Dedifferentiated amniotic fluid mesenchymal stem cell (primary cell): ENCODE results near the gene UBC.
"Not testable (repeated sequence)": the region's sequence is repeated elsewhere in the genome, so short reads cannot be mapped to it uniquely, and the experiment has no call there.

ENCODE experiments used
- DNase-seq: peaks from one replicate; pipeline ENCODE4 v3.0.0-alpha.2; 2016; ENCODE audit errors: extremely low spot score

The UBC gene

DNA sequence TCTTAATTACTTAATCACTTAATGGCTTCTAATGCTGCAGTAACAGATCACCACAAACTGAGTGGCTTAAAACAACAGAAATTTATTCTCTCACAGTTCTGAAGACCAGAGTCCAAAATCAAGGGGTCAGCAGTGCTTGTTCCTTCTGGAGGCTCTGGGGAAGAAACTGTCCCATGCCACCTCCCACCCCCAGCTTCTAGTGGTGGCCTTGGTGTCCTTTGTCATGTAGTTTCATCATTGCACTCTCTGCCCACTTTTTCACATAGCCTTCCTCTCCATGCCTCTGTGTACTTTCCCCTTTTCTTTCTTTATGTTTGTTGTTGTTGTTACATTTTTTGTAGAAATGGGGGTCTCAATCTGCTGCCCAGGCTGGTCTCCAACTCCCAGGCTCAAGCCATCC, 16.1 kb upstream of the UBC start:
- DNase-seq: no peak

DNA sequence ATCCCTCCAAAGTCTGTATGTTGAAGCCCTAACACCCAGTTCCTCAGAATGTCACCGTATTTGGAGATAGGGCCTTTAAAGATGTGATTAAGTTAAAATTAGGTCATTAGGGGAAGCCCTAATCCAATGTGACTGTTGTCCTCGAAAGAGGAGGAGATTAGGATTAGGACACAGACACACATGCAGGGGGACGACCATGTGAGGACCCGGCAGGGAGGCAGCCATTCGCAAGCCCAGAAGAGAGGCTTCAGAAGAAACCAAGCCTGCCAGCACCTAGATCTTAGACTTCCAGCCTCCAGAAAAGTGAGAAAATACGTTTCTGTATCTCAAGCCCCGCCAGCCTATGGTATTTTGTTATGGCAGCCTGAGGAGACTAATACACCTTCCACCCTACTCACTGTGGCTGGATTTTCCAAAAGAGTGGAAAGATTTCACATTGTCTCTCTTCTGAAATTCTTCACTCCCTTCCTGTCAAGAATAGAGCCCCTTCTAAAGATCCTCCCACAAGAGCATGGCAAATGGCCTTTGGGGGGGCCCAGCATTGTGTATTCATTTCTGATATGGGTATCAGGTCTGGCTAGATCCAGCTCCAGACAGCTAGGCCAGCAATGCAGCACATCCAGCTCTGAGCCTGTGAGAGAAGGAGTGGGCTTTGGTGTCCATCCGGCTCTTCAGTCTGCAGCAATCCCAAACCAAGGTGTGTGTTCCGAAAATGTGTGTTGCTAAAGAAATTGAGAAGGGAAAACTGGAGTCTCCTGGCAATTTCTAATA, 15.4 kb upstream of the UBC start:
- no peak for DNase-seq

DNA sequence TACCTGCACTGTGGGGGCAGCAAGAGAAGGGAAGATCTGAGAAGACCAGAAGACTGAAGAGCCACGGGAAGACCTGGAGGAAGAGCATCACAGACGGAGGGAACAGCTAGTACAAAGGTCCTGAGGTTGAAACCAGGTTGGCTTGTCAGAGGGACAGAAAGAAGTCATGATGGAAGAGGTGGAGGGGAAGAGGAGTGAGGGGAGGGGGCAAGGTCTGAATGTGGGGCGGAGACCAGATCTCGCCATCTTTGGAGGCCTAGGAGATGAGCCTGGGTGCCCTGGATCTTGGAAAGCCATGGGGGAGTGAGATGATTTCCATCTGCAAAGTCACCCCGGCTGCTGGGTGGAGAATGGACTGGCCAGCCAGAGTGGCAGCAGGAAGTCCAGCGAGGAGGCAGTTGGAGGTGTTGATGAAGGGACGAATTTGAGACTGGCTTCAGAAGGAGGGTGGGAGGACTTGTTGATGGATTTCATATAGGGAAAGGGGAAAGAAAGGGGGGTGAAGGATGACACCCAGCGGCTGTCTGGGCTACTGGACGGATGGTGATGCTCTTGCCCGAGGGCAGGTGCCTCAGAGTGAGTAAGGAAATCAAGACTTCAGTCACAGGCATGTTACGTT, 14.6 kb upstream of the UBC start:
- no peak for DNase-seq

DNA sequence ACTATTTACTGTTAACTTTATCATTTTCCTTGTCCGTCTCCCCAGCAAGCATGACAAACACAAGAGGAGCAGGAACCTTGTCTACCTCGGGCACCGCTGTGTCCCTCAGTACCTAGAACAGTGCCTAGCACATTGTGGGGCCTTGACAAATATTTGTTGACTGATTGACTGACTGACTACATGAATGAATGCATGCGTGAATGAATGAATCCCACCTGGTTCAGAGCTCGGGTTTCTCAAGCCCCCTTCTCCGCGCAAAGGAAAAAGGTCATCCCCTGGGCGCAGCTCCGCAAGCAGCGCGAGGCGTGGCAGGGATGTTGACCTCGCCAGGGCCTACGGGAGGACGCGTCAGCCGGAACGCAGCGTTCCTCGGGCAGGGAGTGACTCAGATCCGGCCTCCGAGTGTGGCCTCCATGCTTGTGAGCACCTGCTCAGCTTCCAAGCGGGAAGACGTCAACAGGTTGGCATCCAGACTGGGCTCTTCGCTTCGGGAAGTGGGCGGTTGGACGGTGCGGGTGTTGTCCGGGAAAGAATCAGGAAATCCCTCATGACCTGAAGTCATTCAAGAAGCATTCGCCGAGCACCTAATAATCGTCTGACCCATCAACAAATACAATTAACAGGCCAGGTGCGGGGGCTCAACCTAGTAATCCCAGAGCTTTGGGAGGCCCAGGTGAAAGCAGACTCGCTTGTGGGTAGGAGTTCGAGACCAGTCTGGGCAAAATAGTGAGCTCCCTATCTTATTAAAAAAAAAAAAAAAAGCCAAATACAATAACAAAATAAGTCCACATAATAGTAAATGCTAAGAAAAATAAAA, 13.9 kb upstream of the UBC start:
- no peak for DNase-seq

GRCh38 chr12:124927201-124928094, 13.0 kb upstream of the UBC start:
- DNase-seq: peak; percentile 81

GRCh38 chr12:124925782-124926181, 11.3 kb upstream of the UBC start:
- not testable (repeated sequence) for DNase-seq

GRCh38 chr12:124925117-124925516, 10.7 kb upstream of the UBC start:
- no peak for DNase-seq

GRCh38 chr12:124923905-124924734, 9.7 kb upstream of the UBC start:
- peak; percentile 63 for DNase-seq

- peak; percentile 60 for DNase-seq
These were observed 7.0 kb upstream of the UBC start for GRCh38 chr12:124921200-124922031.

DNA sequence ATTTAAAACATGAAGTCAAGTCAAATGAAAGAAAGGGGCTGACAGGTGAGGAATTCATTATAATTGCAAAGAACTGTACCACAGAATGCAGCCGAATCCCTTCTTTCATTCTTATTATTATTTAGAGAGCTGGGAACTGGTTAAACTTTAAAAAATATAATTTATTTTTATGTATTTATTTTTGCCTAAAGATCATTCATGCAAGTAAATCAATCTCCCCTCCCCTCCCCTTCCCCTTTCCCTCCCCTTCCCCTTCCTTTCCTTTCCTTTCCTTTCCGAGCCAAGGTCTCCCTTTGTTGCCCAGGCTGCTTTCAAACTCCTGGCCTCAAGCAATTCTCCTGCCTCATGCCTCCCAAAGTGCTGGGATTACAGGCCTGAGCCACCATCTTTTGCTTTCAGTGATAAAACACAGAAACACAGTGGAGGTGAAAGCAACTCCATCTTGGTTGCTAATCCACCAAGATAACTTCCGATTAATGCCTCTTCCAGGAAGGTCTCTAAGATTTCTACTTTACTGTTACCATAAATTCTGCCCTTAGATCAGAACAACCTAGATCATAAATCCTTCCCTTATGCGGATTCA, 6.0 kb upstream of the UBC start:
- DNase-seq: no peak

GRCh38 chr12:124919521-124920352, 5.3 kb upstream of the UBC start:
- no peak for DNase-seq

DNA sequence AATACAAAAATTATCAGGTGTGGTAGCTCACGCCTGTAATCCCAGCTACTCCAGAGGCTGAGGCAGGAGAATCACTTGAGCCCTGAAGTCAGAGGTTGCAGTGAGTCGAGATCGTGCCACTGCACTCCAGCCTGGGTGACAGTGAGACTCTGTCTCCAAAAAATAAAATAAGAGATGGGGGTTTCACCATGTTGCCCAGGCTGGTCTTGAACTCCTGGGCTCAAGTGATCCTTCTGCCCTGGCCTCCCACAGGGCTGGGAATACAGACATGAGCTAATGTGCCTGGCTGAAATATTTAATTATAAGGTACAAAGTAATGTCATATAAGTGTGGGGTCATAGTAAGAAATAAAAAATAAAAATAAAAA, 4.2 kb upstream of the UBC start:
- DNase-seq: not testable (repeated sequence)

- DNase-seq: no peak
These were observed 3.6 kb upstream of the UBC start for GRCh38 chr12:124917841-124918621.

DNA sequence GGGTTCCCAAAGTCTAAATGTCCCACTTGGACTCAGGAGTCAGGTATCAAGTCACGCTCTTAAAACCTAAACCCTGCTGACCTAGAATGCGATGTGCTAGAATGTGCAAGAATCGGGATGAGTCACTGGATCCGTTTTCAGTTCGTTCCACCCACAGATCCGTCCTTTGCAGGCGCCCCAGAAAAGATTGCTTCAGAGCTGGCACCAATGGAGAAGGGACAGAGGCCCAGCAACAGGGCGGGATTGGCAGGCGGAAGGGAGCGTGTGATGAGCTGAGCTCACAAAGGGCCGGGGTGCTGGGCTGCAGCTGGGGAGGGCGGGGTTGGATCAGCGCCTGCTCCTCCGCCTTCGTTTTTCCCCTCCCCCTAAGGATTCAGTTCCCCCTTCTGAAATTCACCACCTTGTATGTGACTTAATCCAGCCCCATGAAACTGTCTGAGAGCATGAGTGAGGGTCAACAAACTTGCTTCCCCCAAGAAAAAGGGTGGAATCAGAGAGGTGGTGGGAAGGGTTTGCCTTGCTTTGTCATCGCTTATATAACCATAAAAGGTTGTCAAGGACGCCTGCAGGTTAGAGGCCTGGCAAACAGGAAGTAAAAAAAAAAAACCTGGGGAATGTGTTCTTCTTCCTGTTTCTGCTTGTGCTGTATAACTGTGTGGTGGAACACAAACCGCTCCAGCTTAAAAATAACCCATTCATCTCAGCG, 2.8 kb upstream of the UBC start:
- DNase-seq: peak; percentile 100

GRCh38 chr12:124916374-124917134, 2.1 kb upstream of the UBC start:
- peak; percentile 94 for DNase-seq
